HepG2 (cell line): ENCODE results near the gene FAM83C. TPM values are rescaled to one million over a fixed set of nuclear protein-coding genes. Genes with fewer than 3 reads are reported as not detected.

Experiments
- HMGA1 ChIP-seq: sonication (generic); formaldehyde crosslinking; conservative IDR thresholded peaks from 2 replicates; pipeline ENCODE4 v1.4.0; 2020; ENCODE audit warnings: missing genetic modification reagents
- IRX3 ChIP-seq: sonication (generic); formaldehyde crosslinking; IDR thresholded peaks from 2 replicates; pipeline ENCODE4 v1.8.1; 2023; ENCODE audit warnings: mild to moderate bottlenecking, low read depth, missing genetic modification reagents, borderline replicate concordance
- MTF2 ChIP-seq: sonication (generic); formaldehyde crosslinking; IDR thresholded peaks from 2 replicates; pipeline ENCODE4 v1.5.0; 2020; ENCODE audit warnings: missing genetic modification reagents, borderline replicate concordance
- NFYC ChIP-seq: IDR thresholded peaks from 2 replicates; pipeline ENCODE4 v1.6.1; 2016; ENCODE audit warnings: missing genetic modification reagents, missing compliant biosample characterization
- NR1H2 ChIP-seq: sonication (generic); formaldehyde crosslinking; IDR thresholded peaks from 2 replicates; pipeline ENCODE4 v1.8.1; 2022; ENCODE audit warnings: low read depth, missing genetic modification reagents, borderline replicate concordance
- PCBP2 ChIP-seq: fragments of 200-400 bp; formaldehyde crosslinking; optimal IDR thresholded peaks from 2 replicates; pipeline ENCODE3; 2018; ENCODE audit warnings: low read length, low read depth; ENCODE audit not compliant: poor library complexity, severe bottlenecking
- PHB2 ChIP-seq: fragments of 450-650 bp; IDR thresholded peaks from 2 replicates; pipeline ENCODE4 v1.6.1; 2018; ENCODE audit not compliant: partially characterized antibody
- POLR2AphosphoS2 ChIP-seq: IDR thresholded peaks from 2 replicates; pipeline ENCODE4 v1.6.1; 2011; ENCODE audit warnings: low read depth, low read length, improper control_type of control experiment
- TCF7L2 ChIP-seq: IDR thresholded peaks from 2 replicates; pipeline ENCODE4 v1.6.1; 2011; ENCODE audit warnings: mild to moderate bottlenecking, low read depth, low read length, moderate library complexity
- ZFP90 ChIP-seq: sonication (generic); formaldehyde crosslinking; IDR thresholded peaks from 2 replicates; pipeline ENCODE4 v1.8.0; 2022; ENCODE audit warnings: missing genetic modification reagents, mild to moderate bottlenecking, inconsistent platforms, borderline replicate concordance
- ZNF569 ChIP-seq: sonication (generic); formaldehyde crosslinking; IDR thresholded peaks from 2 replicates; pipeline ENCODE4 v1.5.0; 2020; ENCODE audit warnings: mild to moderate bottlenecking, missing genetic modification reagents, moderate library complexity, borderline replicate concordance
- ZNF598 ChIP-seq: sonication (generic); formaldehyde crosslinking; IDR thresholded peaks from 2 replicates; pipeline ENCODE4 v1.5.1; 2020; ENCODE audit warnings: mild to moderate bottlenecking, missing genetic modification reagents, borderline replicate concordance
- ZNF766 ChIP-seq: sonication (generic); formaldehyde crosslinking; IDR thresholded peaks from 2 replicates; pipeline ENCODE4 v1.5.0; 2020; ENCODE audit warnings: missing genetic modification reagents, borderline replicate concordance
- ZNF790 ChIP-seq: sonication (generic); formaldehyde crosslinking; IDR thresholded peaks from 2 replicates; pipeline ENCODE4 v1.8.0; 2022; ENCODE audit warnings: missing genetic modification reagents, mild to moderate bottlenecking, borderline replicate concordance
- polyA plus RNA-seq, 8 experiments: library from polyadenylated mRNA; depleted of rRNA in 3 of 8; stranded (reverse) in 7 of 8; unstranded in 1 of 8; fragments of >200 nt; fragmentation: Illumina TruSeq in 4 of 8; extraction: Trizol in 4 of 8; gene quantifications; 2 replicates each; pipeline versions ENCODE4 v1.2.1 to v1.2.3, GENCODE V29; 2011 to 2016; ENCODE audit warnings: low read depth in 4 of 8, missing spikeins in 1 of 8, mixed read lengths in 1 of 8; ENCODE audit not compliant: insufficient read depth in 1 of 8
- total RNA-seq, 5 experiments: library from RNA; depleted of rRNA; stranded (reverse); fragments of >200 nt; fragmentation: Illumina TruSeq; extraction: Trizol; gene quantifications; 2 replicates each; pipeline ENCODE4 v1.2.3, GENCODE V29; 2016; ENCODE audit warnings: low read depth in 1 of 5
- TF ChIP-seq, protein P1 (sequence below): sonication (generic); formaldehyde crosslinking; IDR thresholded peaks from 2 replicates; pipeline ENCODE4 v1.5.0; 2020; ENCODE audit warnings: missing genetic modification reagents
- TF ChIP-seq, protein P2 (sequence below): sonication (generic); formaldehyde crosslinking; IDR thresholded peaks from 2 replicates; pipeline ENCODE4 v1.4.0; 2020; ENCODE audit warnings: missing genetic modification reagents
- TF ChIP-seq, protein P3 (sequence below): IDR thresholded peaks from 2 replicates; pipeline ENCODE4 v1.6.1; 2016; ENCODE audit warnings: low read depth
- TF ChIP-seq, protein P4 (sequence below): sonication (generic); formaldehyde crosslinking; IDR thresholded peaks from 2 replicates; pipeline ENCODE4 v1.5.1; 2020; ENCODE audit warnings: missing genetic modification reagents, mild to moderate bottlenecking, borderline replicate concordance
- TF ChIP-seq, protein P5 (sequence below): sonication (generic); formaldehyde crosslinking; IDR thresholded peaks from 2 replicates; pipeline ENCODE4 v1.4.0; 2020; ENCODE audit warnings: missing genetic modification reagents

FAM83C gene
- total and polyA plus RNA-seq, 2 of the 13 experiments (the other 11 are each of a cell fraction or from before 2014, with no cell fraction given), result 0.04 TPM; not detected in 1

DNA sequence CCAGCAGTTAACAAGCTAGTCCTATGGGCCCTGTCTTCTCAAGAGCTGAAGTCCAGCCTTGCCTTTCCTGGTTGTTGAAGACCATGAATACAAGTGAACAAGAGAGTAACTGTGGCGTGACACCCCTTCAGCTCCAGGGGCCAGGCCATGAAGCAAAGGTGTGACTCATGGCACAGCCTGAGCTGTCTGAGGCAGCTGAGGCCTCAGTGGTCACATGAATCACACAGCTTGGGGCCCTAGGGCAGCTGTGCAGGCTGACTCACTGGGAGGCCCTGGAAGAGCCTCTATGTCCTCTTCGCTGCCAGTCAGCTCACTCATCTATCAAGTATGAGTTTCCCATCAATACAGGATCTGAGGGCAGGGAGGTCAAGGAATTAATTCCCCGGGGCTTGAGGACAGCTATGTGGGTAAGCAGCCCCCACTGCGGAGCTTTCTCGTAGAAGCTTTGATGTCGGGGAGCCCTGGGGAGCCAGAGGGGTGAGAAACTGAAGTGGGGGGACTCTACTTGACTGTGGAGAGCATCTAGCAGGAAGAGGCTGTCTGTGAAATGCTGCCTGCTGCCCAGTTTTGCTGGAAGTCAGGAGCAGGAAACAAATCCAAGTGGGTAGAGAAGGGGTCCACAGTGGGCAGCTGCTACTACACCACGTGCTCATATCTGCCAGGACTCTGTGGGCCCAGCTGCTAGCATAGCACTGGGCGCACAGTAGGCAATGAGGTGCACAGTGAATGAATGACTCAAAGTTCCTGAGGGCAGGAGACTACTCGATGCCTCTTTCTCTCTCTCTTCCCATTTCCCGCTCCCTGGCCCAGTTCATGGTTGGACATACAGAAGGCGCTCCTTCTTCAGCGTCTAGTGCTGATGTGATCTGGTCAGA, 13.7 kb upstream of the FAM83C start (continued):
- TF ChIP-seq ZNF569 (CRISPR knock-in tag), result no peak
- TF ChIP-seq, protein P1, sequence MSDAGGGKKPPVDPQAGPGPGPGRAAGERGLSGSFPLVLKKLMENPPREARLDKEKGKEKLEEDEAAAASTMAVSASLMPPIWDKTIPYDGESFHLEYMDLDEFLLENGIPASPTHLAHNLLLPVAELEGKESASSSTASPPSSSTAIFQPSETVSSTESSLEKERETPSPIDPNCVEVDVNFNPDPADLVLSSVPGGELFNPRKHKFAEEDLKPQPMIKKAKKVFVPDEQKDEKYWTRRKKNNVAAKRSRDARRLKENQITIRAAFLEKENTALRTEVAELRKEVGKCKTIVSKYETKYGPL (CRISPR knock-in tag), result no peak
- TF ChIP-seq, protein P2, sequence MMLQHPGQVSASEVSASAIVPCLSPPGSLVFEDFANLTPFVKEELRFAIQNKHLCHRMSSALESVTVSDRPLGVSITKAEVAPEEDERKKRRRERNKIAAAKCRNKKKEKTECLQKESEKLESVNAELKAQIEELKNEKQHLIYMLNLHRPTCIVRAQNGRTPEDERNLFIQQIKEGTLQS, result peak; percentile 81; the same call in 1 of the 2 replicates
- TF ChIP-seq PCBP2, result no peak
- no peak for TF ChIP-seq IRX3 (CRISPR knock-in tag)
- TF ChIP-seq NFYC (CRISPR knock-in tag), result no peak; the same call in 1 of the 2 replicates
- TF ChIP-seq ZNF598 (CRISPR knock-in tag), result no peak
- TF ChIP-seq, protein P3, sequence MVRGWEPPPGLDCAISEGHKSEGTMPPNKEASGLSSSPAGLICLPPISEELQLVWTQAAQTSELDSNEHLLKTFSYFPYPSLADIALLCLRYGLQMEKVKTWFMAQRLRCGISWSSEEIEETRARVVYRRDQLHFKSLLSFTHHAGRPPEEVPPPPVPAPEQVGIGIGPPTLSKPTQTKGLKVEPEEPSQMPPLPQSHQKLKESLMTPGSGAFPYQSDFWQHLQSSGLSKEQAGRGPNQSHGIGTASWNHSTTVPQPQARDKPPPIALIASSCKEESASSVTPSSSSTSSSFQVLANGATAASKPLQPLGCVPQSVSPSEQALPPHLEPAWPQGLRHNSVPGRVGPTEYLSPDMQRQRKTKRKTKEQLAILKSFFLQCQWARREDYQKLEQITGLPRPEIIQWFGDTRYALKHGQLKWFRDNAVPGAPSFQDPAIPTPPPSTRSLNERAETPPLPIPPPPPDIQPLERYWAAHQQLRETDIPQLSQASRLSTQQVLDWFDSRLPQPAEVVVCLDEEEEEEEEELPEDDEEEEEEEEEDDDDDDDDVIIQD (CRISPR knock-in tag), result no peak; the same call in 1 of the 2 replicates
- no peak for TF ChIP-seq TCF7L2
- TF ChIP-seq HMGA1 (CRISPR knock-in tag), result no peak
- TF ChIP-seq, protein P4, sequence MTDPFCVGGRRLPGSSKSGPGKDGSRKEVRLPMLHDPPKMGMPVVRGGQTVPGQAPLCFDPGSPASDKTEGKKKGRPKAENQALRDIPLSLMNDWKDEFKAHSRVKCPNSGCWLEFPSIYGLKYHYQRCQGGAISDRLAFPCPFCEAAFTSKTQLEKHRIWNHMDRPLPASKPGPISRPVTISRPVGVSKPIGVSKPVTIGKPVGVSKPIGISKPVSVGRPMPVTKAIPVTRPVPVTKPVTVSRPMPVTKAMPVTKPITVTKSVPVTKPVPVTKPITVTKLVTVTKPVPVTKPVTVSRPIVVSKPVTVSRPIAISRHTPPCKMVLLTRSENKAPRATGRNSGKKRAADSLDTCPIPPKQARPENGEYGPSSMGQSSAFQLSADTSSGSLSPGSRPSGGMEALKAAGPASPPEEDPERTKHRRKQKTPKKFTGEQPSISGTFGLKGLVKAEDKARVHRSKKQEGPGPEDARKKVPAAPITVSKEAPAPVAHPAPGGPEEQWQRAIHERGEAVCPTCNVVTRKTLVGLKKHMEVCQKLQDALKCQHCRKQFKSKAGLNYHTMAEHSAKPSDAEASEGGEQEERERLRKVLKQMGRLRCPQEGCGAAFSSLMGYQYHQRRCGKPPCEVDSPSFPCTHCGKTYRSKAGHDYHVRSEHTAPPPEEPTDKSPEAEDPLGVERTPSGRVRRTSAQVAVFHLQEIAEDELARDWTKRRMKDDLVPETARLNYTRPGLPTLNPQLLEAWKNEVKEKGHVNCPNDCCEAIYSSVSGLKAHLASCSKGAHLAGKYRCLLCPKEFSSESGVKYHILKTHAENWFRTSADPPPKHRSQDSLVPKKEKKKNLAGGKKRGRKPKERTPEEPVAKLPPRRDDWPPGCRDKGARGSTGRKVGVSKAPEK (CRISPR knock-in tag), result no peak
- TF ChIP-seq POLR2AphosphoS2, result no peak; the same call in 1 of the 2 replicates
- TF ChIP-seq NR1H2 (CRISPR knock-in tag), result no peak
- no peak for TF ChIP-seq PHB2
- TF ChIP-seq, protein P5, sequence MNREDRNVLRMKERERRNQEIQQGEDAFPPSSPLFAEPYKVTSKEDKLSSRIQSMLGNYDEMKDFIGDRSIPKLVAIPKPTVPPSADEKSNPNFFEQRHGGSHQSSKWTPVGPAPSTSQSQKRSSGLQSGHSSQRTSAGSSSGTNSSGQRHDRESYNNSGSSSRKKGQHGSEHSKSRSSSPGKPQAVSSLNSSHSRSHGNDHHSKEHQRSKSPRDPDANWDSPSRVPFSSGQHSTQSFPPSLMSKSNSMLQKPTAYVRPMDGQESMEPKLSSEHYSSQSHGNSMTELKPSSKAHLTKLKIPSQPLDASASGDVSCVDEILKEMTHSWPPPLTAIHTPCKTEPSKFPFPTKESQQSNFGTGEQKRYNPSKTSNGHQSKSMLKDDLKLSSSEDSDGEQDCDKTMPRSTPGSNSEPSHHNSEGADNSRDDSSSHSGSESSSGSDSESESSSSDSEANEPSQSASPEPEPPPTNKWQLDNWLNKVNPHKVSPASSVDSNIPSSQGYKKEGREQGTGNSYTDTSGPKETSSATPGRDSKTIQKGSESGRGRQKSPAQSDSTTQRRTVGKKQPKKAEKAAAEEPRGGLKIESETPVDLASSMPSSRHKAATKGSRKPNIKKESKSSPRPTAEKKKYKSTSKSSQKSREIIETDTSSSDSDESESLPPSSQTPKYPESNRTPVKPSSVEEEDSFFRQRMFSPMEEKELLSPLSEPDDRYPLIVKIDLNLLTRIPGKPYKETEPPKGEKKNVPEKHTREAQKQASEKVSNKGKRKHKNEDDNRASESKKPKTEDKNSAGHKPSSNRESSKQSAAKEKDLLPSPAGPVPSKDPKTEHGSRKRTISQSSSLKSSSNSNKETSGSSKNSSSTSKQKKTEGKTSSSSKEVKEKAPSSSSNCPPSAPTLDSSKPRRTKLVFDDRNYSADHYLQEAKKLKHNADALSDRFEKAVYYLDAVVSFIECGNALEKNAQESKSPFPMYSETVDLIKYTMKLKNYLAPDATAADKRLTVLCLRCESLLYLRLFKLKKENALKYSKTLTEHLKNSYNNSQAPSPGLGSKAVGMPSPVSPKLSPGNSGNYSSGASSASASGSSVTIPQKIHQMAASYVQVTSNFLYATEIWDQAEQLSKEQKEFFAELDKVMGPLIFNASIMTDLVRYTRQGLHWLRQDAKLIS (CRISPR knock-in tag), result peak; percentile 52; the same call in 1 of the 2 replicates
- no peak for TF ChIP-seq MTF2 (CRISPR knock-in tag)
- no peak for TF ChIP-seq ZFP90 (CRISPR knock-in tag)
- TF ChIP-seq ZNF766 (CRISPR knock-in tag), result no peak
- no peak for TF ChIP-seq ZNF790
